Smooth muscle cell (in vitro differentiated cells): Measurements from ENCODE around the gene TGM1. TPM values are rescaled to one million over a fixed set of nuclear protein-coding genes. Genes with fewer than 3 reads are reported as not detected.

ENCODE experiments used
- DNase-seq: peaks from one replicate; lab custom pipeline; 2025; ENCODE audit not compliant: unreplicated experiment; lab: John Stamatoyannopoulos, UW
- H2AFZ ChIP-seq: fragments of 200-600 bp; sonication (generic); 2 replicates; pipeline ENCODE4 v1.6.0; 2016; ENCODE audit warnings: antibody characterized with exemption, low read depth, mild to moderate bottlenecking
- H3F3A ChIP-seq: fragments of 200-600 bp; sonication (generic); 2 replicates; pipeline ENCODE4 v1.6.0; 2017; ENCODE audit warnings: antibody characterized with exemption, low read depth
- H3K27ac ChIP-seq: fragments of 200-600 bp; sonication (generic); 2 replicates; pipeline ENCODE4 v1.5.1; 2016; ENCODE audit warnings: low read depth, mild to moderate bottlenecking
- H3K27me3 ChIP-seq: fragments of 200-600 bp; sonication (generic); 2 replicates; pipeline ENCODE4 v1.6.1; 2016; ENCODE audit warnings: low read depth, mild to moderate bottlenecking
- H3K36me3 ChIP-seq: fragments of 200-600 bp; sonication (generic); 2 replicates; pipeline ENCODE4 v1.5.1; 2016; ENCODE audit warnings: low read depth
- H3K4me1 ChIP-seq: fragments of 200-600 bp; sonication (generic); 2 replicates; pipeline ENCODE4 v1.5.1; 2016; ENCODE audit warnings: low read depth
- H3K4me2 ChIP-seq: fragments of 200-600 bp; sonication (generic); 2 replicates; pipeline ENCODE4 v1.6.0; 2016; ENCODE audit warnings: mild to moderate bottlenecking
- H3K4me3 ChIP-seq: fragments of 200-600 bp; sonication (generic); 2 replicates; pipeline ENCODE4 v1.5.1; 2016; ENCODE audit warnings: mild to moderate bottlenecking
- H3K79me2 ChIP-seq: fragments of 200-600 bp; sonication (generic); 2 replicates; pipeline ENCODE4 v1.6.0; 2016; ENCODE audit warnings: low read depth, mild to moderate bottlenecking
- H3K9ac ChIP-seq: fragments of 200-600 bp; sonication (generic); 2 replicates; pipeline ENCODE4 v1.6.0; 2016; ENCODE audit warnings: low read depth
- H3K9me3 ChIP-seq: fragments of 200-600 bp; sonication (generic); replicated peaks from 2 replicates; pipeline ENCODE4 v1.5.1; 2016; ENCODE audit warnings: low read depth
- H4K20me1 ChIP-seq: fragments of 200-600 bp; sonication (generic); 2 replicates; pipeline ENCODE4 v1.6.0; 2016; ENCODE audit warnings: low read depth
- CTCF ChIP-seq: fragments of 200-600 bp; sonication (generic); IDR thresholded peaks from 2 replicates; pipeline ENCODE4 v1.5.1; 2017; ENCODE audit warnings: borderline replicate concordance, mild to moderate bottlenecking, antibody characterized with exemption; ENCODE audit not compliant: insufficient read depth, poor library complexity, severe bottlenecking
- WGBS: methylation state at CpG from one replicate; pipeline ENCODE4 v1.1.7; 2016; ENCODE audit warnings: low lambda C conversion rate; 5-methylcytosine and 5-hydroxymethylcytosine counted together
- polyA plus RNA-seq: library from polyadenylated mRNA; unstranded; fragments of >200 nt; fragmentation: Nextera tagmentation; extraction: Ambion mirVana; gene quantifications from 2 replicates; pipeline ENCODE4 v1.2.1, GENCODE V29; 2016
- total RNA-seq: library from RNA; depleted of rRNA; stranded (reverse); fragments of >200 nt; gene quantifications from 2 replicates; pipeline ENCODE4 v1.2.3, GENCODE V29; 2014

The TGM1 gene
- total and polyA plus RNA-seq, 2 experiments from 2014 or later, result 1.6 to 13.6 TPM

- no peak for TF ChIP-seq CTCF
- no peaks in the 10 kb centered on the region for H3F3A ChIP-seq
- H3K36me3 ChIP-seq, result no peaks in the 10 kb centered on the region
- no peak overlapping the region for H3K9ac ChIP-seq
- WGBS, result 100% methylated on average over 2 of the region's 2 CpGs
- H2AFZ ChIP-seq, result no peak overlapping the region
- H3K4me1 ChIP-seq, result no peaks in the 10 kb centered on the region
- DNase-seq, result no peak
- no peaks in the 10 kb centered on the region for H4K20me1 ChIP-seq
- no peak overlapping the region for H3K4me3 ChIP-seq
- no peak overlapping the region for H3K27ac ChIP-seq
- H3K9me3 ChIP-seq, result no peaks in the 10 kb centered on the region
- H3K4me2 ChIP-seq, result no peak overlapping the region
- no peaks in the 10 kb centered on the region for H3K27me3 ChIP-seq
- H3K79me2 ChIP-seq, result peaks cover 6% of the 10 kb centered on the region
These were observed 55.4 kb downstream of the TGM1 start for GRCh38 chr14:24207625-24208024.

GRCh38 chr14:24207104-24207551 lies 55.8 kb downstream of the TGM1 start:
- H4K20me1 ChIP-seq, result no peaks in the 10 kb centered on the region
- 96% methylated on average over 5 of the region's 5 CpGs for WGBS
- peaks cover 3% of the 10 kb centered on the region for H3K79me2 ChIP-seq
- H3F3A ChIP-seq, result no peaks in the 10 kb centered on the region
- no peak overlapping the region for H3K4me3 ChIP-seq
- H3K9ac ChIP-seq, result no peak overlapping the region
- no peak overlapping the region for H3K4me2 ChIP-seq
- TF ChIP-seq CTCF, result no peak
- H3K27ac ChIP-seq, result no peak overlapping the region
- no peaks in the 10 kb centered on the region for H3K27me3 ChIP-seq
- H3K4me1 ChIP-seq, result no peaks in the 10 kb centered on the region
- no peaks in the 10 kb centered on the region for H3K9me3 ChIP-seq
- H3K36me3 ChIP-seq, result no peaks in the 10 kb centered on the region
- no peak for DNase-seq
- H2AFZ ChIP-seq, result no peak overlapping the region

GRCh38 chr14:24206260-24207103 lies 56.5 kb downstream of the TGM1 start:
- TF ChIP-seq CTCF, result no peak
- Histone ChIP-seq H3K36me3 (no peaks in the 10 kb centered on the region), H3K79me2 (no peaks in the 10 kb centered on the region), H3K27ac (no peak overlapping the region), H3F3A (no peaks in the 10 kb centered on the region), H4K20me1 (no peaks in the 10 kb centered on the region), H3K9ac (no peak overlapping the region), H3K4me1 (no peaks in the 10 kb centered on the region), H3K4me2 (no peak overlapping the region), H3K9me3 (no peaks in the 10 kb centered on the region), H3K27me3 (no peaks in the 10 kb centered on the region), H2AFZ (no peak overlapping the region), H3K4me3 (no peak overlapping the region)
- WGBS, result 96% methylated on average over 11 of the region's 11 CpGs
- DNase-seq, result no peak
